OCI-LY3 (cell line): ENCODE measurements around the gene LYRM1.

Experiments used
- EZH2phosphoT487 ChIP-seq: fragments of 200-600 bp; shearing (Covaris generic); IDR thresholded peaks from 2 replicates; pipeline ENCODE4 v1.6.1; 2018; ENCODE audit warnings: antibody characterized with exemption, mixed run types, low read depth
- TF ChIP-seq, protein P1 (sequence below): fragments of 200-600, 300-600 bp; sonication (generic); IDR thresholded peaks from 2 replicates; pipeline ENCODE4 v1.5.1; 2014; ENCODE audit warnings: antibody characterized with exemption, low read length, low read depth

DNA sequence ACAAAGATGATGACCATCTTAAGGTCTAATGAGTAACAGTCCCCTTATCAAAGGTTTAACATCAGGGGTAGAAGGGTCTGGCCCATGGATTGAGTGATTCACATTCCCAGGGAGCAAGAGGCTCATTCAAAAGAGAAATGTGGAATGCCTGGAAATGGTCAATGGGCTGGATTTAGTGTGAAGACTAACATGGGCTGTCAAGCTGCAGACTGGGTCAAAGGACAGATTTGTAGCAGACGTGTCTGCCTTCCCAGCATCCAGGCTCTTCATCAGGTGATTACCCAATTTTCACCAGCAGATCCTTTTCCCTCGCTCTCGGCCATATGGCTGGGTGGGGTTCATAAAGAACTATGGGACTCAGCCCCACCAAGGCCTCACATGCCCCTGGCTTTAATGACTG, 27.2 kb upstream of the LYRM1 start:
- TF ChIP-seq EZH2phosphoT487: no peak
- TF ChIP-seq, protein P1, sequence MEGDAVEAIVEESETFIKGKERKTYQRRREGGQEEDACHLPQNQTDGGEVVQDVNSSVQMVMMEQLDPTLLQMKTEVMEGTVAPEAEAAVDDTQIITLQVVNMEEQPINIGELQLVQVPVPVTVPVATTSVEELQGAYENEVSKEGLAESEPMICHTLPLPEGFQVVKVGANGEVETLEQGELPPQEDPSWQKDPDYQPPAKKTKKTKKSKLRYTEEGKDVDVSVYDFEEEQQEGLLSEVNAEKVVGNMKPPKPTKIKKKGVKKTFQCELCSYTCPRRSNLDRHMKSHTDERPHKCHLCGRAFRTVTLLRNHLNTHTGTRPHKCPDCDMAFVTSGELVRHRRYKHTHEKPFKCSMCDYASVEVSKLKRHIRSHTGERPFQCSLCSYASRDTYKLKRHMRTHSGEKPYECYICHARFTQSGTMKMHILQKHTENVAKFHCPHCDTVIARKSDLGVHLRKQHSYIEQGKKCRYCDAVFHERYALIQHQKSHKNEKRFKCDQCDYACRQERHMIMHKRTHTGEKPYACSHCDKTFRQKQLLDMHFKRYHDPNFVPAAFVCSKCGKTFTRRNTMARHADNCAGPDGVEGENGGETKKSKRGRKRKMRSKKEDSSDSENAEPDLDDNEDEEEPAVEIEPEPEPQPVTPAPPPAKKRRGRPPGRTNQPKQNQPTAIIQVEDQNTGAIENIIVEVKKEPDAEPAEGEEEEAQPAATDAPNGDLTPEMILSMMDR: no peak
